Measurements from ENCODE around the gene CASP10. TPM values are rescaled to one million over a fixed set of nuclear protein-coding genes. Genes with fewer than 3 reads are reported as not detected.

Gene CASP10
- polyA plus RNA-seq, 3 donors: 7.9 to 12.6 (median 9.2) TPM

- no peak for DNase-seq (ENCODE audit: extremely low read depth in 1 of 11, low read depth in 9 of 11, low spot score in 4 of 11)
Measured at GRCh38 chr2:201269764-201270163, 86.8 kb downstream of the CASP10 start.

- DNase-seq (ENCODE audit: extremely low read depth in 1 of 11, low read depth in 9 of 11, low spot score in 4 of 11): no peak
Measured at GRCh38 chr2:201270293-201271001, 87.5 kb downstream of the CASP10 start.

GRCh38 chr2:201271917-201272316 lies 89.0 kb downstream of the CASP10 start:
- no peak for DNase-seq (ENCODE audit: extremely low read depth in 1 of 11, low read depth in 9 of 11, low spot score in 4 of 11)

- no peak for DNase-seq (ENCODE audit: extremely low read depth in 1 of 11, low read depth in 9 of 11, low spot score in 4 of 11)
Measured at GRCh38 chr2:201273330-201273983, 90.5 kb downstream of the CASP10 start.

- DNase-seq (ENCODE audit: extremely low read depth in 1 of 11, low read depth in 9 of 11, low spot score in 4 of 11): no peak
Measured at GRCh38 chr2:201275069-201275468, 92.1 kb downstream of the CASP10 start.

- DNase-seq (ENCODE audit: extremely low read depth in 1 of 11, low read depth in 9 of 11, low spot score in 4 of 11): no peak
Measured at GRCh38 chr2:201275990-201276389, 93.0 kb downstream of the CASP10 start.

- DNase-seq (ENCODE audit: extremely low read depth in 1 of 11, low read depth in 9 of 11, low spot score in 4 of 11): no peak
Measured at GRCh38 chr2:201276511-201276910, 93.6 kb downstream of the CASP10 start.

Other genes starting within 250 kb of the CASP10 start
- 10 to 100 TPM; 28.4 to 37.3 (median 33.3) TPM for gene ORC2, start 219.5 kb upstream of the CASP10 start, polyA plus RNA-seq (ENCODE audit: insufficient read length in 3 of 3)
- 10 to 100 TPM; 12.5 to 17.5 (median 15.2) TPM for gene HYCC2, start 111.5 kb upstream of the CASP10 start, polyA plus RNA-seq (ENCODE audit: insufficient read length in 3 of 3)
- gene NDUFB3, start 111.1 kb upstream of the CASP10 start, polyA plus RNA-seq (ENCODE audit: insufficient read length in 3 of 3): 100 to 1,000 TPM in 2 of 3 donors, 10 to 100 TPM in 1; 92.2 to 132 (median 120) TPM
- gene CFLAR, start 67.0 kb upstream of the CASP10 start, polyA plus RNA-seq (ENCODE audit: insufficient read length in 3 of 3): 10 to 100 TPM; 51.7 to 84.8 (median 64.0) TPM
- gene CASP8, start 77.4 kb downstream of the CASP10 start, polyA plus RNA-seq (ENCODE audit: insufficient read length in 3 of 3): 10 to 100 TPM; 11.4 to 15.3 (median 15.2) TPM
- 1 to 10 TPM; 2.0 to 5.5 (median 2.4) TPM for gene FLACC1, start 174.2 kb downstream of the CASP10 start, polyA plus RNA-seq (ENCODE audit: insufficient read length in 3 of 3)

Data from renal cortex interstitium (tissue), 11 donors.